Pancreas (tissue), 10 donors: ENCODE results near the gene MUSK. TPM values are rescaled to one million over a fixed set of nuclear protein-coding genes. Genes with fewer than 3 reads are reported as not detected.

ENCODE experiments used
- ATAC-seq, 4 donors: fragments of 200-7000 bp; cut with Tn5 transposase; one replicate each; pipeline versions ENCODE4 v1.8.0 to v1.9.1; 2020; ENCODE audit warnings: mild to moderate bottlenecking in 4 of 4, moderate library complexity in 4 of 4
- DNase-seq, 6 donors: peaks; one replicate each; pipeline ENCODE4 v3.0.0-alpha.2; 2020
- FAIRE-seq: peaks from 2 replicates; lab custom pipeline; 2012; peaks lifted over from hg19 to GRCh38; lab: Jason Lieb, UNC
- H3K27ac ChIP-seq, 4 donors: fragments of 200-600 bp; sonication (generic); 1 replicate in 3 of 4; 2 replicates in 1 of 4; pipeline versions ENCODE4 v1.5.0 to v1.8.0; 2020
- H3K27me3 ChIP-seq, 4 donors: fragments of 200-600 bp; one replicate each; pipeline ENCODE4 v1.8.0; 2021
- H3K36me3 ChIP-seq, 3 donors: fragments of 200-600 bp; sonication (generic) in 1 of 3; one replicate each; pipeline versions ENCODE4 v1.5.0 to v1.8.0; 2020 to 2021
- H3K4me1 ChIP-seq, 3 donors: fragments of 200-600 bp; one replicate each; pipeline ENCODE4 v1.8.0; 2021
- H3K4me3 ChIP-seq, 4 donors: fragments of 200-600 bp; sonication (generic) in 2 of 4; one replicate each; pipeline versions ENCODE4 v1.5.0 to v1.8.0; 2020 to 2021
- H3K9me3 ChIP-seq, 4 donors: fragments of 200-600 bp; one replicate each; pipeline ENCODE4 v1.8.0; 2021
- WGBS, 2 donors: extraction: QIAGEN DNeasy Blood & Tissue Kit; methylation state at CpG; one replicate each; pipeline ENCODE4 v1.1.7; 2013; 5-methylcytosine and 5-hydroxymethylcytosine counted together
- intact Hi-C, 3 donors: fragments of 100-400 bp; cut with DNase I; formaldehyde crosslinking; loops; one replicate each; pipeline versions ENCODE4 v1.11.1 to v1.14.2; 2022
- polyA plus RNA-seq, 2 donors: library from polyadenylated mRNA; stranded (reverse); fragments of 200-250 nt; gene quantifications; one replicate each; pipeline ENCODE4 v1.2.3, GENCODE V29; 2013
- total RNA-seq, 6 donors: library from RNA; stranded (reverse); fragmentation: NEBNext Ultra II Directional in 4 of 6; extraction: Animal tissue kit (Norgen Biotek cat#: 25700) in 4 of 6; gene quantifications; one replicate each; pipeline versions ENCODE4 v1.2.1 to v1.2.4, GENCODE V29; 2021 to 2023
- TF ChIP-seq, protein P1 (sequence below), 4 donors: fragments of 200-600 bp; sonication (generic) in 3 of 4; IDR thresholded peaks; one replicate each; pipeline versions ENCODE4 v1.5.0 to v1.8.0; 2021; ENCODE audit warnings: antibody characterized with exemption in 4 of 4
- donor health status: healthy with polysubstance abuse.
- donor health status: DM: no; HTN: no; CAD: no; lungs with moderate emphysema.
- donor health status: DM: no; HTN: no; CAD: no.
- donor health status: control.
- donor health status: control.
- donor health status: Bipolar disorder and iron deficiency.
- donor health status: DM: yes; HTN: yes; CAD: no.
- donor health status: DM: no; HTN: no; CAD: no.
- donor health status: DM: no; HTN: no; CAD: no.
- donor health status: DM: yes; HTN: yes; CAD: no.

Gene MUSK
- total and polyA plus RNA-seq, 8 donors: 0.06 to 0.39 (median 0.16) TPM; not detected in 4

- FAIRE-seq (no peak), DNase-seq (no peak), ATAC-seq (no peak)
- Histone ChIP-seq H3K27ac (no peak overlapping the region), H3K9me3 (no peaks in the 10 kb centered on the region), H3K27me3 (no peaks in the 10 kb centered on the region), H3K36me3 (no peaks in the 10 kb centered on the region), H3K4me1 (no peaks in the 10 kb centered on the region), H3K4me3 (no peak overlapping the region)
- TF ChIP-seq, protein P1, sequence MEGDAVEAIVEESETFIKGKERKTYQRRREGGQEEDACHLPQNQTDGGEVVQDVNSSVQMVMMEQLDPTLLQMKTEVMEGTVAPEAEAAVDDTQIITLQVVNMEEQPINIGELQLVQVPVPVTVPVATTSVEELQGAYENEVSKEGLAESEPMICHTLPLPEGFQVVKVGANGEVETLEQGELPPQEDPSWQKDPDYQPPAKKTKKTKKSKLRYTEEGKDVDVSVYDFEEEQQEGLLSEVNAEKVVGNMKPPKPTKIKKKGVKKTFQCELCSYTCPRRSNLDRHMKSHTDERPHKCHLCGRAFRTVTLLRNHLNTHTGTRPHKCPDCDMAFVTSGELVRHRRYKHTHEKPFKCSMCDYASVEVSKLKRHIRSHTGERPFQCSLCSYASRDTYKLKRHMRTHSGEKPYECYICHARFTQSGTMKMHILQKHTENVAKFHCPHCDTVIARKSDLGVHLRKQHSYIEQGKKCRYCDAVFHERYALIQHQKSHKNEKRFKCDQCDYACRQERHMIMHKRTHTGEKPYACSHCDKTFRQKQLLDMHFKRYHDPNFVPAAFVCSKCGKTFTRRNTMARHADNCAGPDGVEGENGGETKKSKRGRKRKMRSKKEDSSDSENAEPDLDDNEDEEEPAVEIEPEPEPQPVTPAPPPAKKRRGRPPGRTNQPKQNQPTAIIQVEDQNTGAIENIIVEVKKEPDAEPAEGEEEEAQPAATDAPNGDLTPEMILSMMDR (IDR thresholded peaks at IDR 0.05): no peak
- 75 to 93% methylated on average over 2 of the region's 2 CpGs for WGBS, 2 donors
- intact Hi-C loops: no loop called here
Measured at GRCh38 chr9:110703669-110704068, 35.1 kb downstream of the MUSK start.

DNA sequence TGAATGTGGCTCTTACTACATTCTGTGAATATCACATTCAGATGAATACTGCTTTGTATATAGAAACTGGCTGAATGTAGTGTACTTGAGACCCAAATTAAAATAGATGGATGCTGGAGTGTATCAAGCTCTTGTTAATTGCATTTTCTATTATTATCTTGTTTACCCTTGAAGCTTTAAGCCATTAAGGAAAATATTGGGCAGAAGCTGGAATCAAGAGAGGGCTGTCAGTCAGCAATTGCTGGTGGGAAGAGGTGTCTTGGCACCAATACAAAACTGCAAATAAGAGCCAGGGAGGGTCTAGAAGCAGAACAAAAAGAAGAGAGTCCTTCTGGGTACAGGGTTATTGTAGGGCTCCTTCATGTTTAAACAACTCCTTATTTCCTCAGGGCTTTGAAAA, 38.8 kb downstream of the MUSK start:
- DNase-seq: no peak
- no peaks in the 10 kb centered on the region for H3K27me3 ChIP-seq
- no peak overlapping the region for H3K4me3 ChIP-seq
- no peaks in the 10 kb centered on the region for H3K9me3 ChIP-seq
- TF ChIP-seq, protein P1 (IDR thresholded peaks at IDR 0.05): no peak
- intact Hi-C loops: no loop called here
- no peaks in the 10 kb centered on the region for H3K36me3 ChIP-seq
- no peak for FAIRE-seq
- H3K27ac ChIP-seq: no peak overlapping the region
- ATAC-seq: no peak
- H3K4me1 ChIP-seq: no peaks in the 10 kb centered on the region

GRCh38 chr9:110710420-110710819, 41.8 kb downstream of the MUSK start:
- Histone ChIP-seq H3K4me3 (no peak overlapping the region), H3K4me1 (no peaks in the 10 kb centered on the region), H3K27ac (no peak overlapping the region), H3K36me3 (no peaks in the 10 kb centered on the region), H3K9me3 (no peaks in the 10 kb centered on the region), H3K27me3 (no peaks in the 10 kb centered on the region)
- WGBS, 2 donors: 56 to 59% methylated on average over 3 of the region's 3 CpGs
- intact Hi-C loops: no loop called here
- DNase-seq: no peak
- FAIRE-seq: no peak
- TF ChIP-seq, protein P1 (IDR thresholded peaks at IDR 0.05): no peak
- ATAC-seq: no peak

DNA sequence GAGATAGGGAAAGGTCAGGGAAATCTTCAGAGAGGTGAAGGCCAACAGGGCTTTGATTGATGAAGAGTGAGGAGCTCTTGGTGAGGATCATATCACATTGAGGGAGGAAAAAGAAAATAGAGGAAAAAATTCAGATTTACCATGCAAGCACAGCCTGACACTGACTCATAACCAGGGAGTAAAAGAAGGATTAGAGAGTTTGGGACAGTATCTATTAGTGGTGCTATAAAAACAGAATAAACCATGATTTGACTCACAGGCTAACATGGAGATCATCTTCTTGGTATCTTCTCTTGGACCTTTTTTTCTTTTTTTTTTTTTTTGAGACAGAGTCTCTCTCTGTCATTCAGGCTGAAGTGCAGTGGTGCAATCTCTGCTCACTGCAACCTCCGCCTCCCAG, 44.4 kb downstream of the MUSK start:
- Histone ChIP-seq H3K4me1 (no peaks in the 10 kb centered on the region), H3K27ac (no peak overlapping the region), H3K4me3 (no peak overlapping the region), H3K27me3 (peaks cover 0 to 7% (median 0%) of the 10 kb centered on the region in 4 donors), H3K36me3 (no peaks in the 10 kb centered on the region), H3K9me3 (no peaks in the 10 kb centered on the region)
- intact Hi-C loops: no loop called here
- TF ChIP-seq, protein P1 (IDR thresholded peaks at IDR 0.05): no peak
- FAIRE-seq (no peak), ATAC-seq (no peak), DNase-seq (no peak)
- WGBS, 2 donors: 96 to 100% methylated on average over 1 of the region's 1 CpG

DNA sequence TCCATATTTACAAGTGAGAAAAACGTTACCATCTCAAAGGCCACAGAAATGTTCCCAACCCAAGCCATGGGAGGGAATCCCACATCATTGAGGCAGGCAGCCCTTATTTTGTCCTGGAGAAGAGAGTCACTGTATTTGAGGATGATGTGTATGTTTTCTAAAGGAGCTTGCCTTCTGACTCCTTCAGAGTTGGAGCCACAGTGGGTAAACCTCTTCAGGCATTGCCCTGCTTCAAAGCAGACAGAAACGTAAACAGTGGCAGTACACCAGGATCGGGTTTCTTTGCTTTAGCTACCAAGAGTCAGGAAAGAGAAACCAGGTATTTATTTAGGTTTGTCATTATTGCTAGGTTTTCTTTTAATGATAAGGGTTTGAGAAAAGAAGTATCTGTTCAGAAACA, 45.7 kb downstream of the MUSK start:
- 14 to 15% methylated on average over 3 of the region's 3 CpGs for WGBS, 2 donors
- intact Hi-C loops: no loop called here

More for the DNA sequence above, 45.7 kb downstream of the MUSK start:
- DNase-seq (no peak), ATAC-seq (peak in 1 of 4 donors; percentile 46), FAIRE-seq (no peak)
- Histone ChIP-seq H3K27ac (no peak overlapping the region), H3K36me3 (no peaks in the 10 kb centered on the region), H3K4me1 (no peaks in the 10 kb centered on the region), H3K27me3 (peaks cover 0 to 7% (median 0%) of the 10 kb centered on the region in 4 donors), H3K4me3 (no peak overlapping the region), H3K9me3 (no peaks in the 10 kb centered on the region)
- TF ChIP-seq, protein P1 (IDR thresholded peaks at IDR 0.05): no peak
